ENCODE measurements around the gene PRKCG.

PRKCG gene

GRCh38 chr19:53898636-53899341 is 16.8 kb downstream of the PRKCG start:
- DNase-seq (ENCODE audit: low read depth), result no peak

GRCh38 chr19:53900191-53900860 is 18.3 kb downstream of the PRKCG start:
- no peak for DNase-seq (ENCODE audit: low read depth)

- no peak for DNase-seq (ENCODE audit: low read depth)
Measured at GRCh38 chr19:53903055-53903680, 21.2 kb downstream of the PRKCG start.

GRCh38 chr19:53904909-53905308 is 22.9 kb downstream of the PRKCG start:
- DNase-seq (ENCODE audit: low read depth), result no peak

DNA sequence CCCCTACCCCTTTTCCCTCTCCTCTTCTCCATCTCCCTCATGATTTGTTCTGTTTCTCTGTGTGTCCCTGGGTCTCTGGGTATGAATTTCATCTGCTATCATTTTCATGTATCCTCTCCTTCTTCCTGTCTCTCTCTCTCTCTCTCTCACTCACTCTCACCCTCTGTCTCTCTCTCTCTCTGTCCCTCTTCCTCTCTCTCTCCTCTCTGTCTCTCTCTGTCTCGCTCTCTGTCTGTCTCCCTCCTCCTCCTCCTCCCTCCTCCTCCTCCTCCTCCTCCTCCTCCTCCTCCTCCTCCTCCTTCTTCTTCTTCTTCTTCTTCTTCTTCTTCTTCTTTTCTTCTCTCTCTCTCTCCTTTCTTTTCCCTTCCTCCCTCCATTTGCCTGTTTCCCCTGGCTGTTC is 23.8 kb downstream of the PRKCG start:
- no peak for DNase-seq (ENCODE audit: low read depth)

DNA sequence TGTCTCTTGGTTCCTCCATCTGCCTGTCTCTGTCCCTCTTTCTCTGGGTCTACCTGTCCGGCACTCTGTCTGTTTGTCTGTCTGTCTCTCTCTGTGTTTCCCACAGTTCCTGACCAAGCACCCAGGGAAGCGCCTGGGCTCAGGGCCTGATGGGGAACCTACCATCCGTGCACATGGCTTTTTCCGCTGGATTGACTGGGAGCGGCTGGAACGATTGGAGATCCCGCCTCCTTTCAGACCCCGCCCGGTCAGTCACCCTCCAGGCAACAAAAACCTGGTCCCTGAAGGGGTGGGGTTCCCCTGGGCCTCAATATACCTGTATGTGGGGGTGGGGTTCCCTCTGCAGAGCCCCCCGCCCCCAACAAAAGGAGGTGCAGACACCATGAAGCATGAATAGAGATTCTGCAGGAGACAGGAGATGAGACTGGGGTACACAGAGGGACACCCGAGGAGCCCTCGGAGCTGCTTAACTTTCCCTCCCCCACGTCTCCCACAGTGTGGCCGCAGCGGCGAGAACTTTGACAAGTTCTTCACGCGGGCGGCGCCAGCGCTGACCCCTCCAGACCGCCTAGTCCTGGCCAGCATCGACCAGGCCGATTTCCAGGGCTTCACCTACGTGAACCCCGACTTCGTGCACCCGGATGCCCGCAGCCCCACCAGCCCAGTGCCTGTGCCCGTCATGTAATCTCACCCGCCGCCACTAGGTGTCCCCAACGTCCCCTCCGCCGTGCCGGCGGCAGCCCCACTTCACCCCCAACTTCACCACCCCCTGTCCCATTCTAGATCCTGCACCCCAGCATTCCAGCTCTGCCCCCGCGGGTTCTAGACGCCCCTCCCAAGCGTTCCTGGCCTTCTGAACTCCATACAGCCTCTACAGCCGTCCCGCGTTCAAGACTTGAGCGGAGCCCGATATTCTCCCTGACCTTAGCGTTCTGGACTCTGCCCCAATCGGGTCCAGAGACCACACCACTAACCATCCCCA is 24.5 kb downstream of the PRKCG start:
- DNase-seq (ENCODE audit: low read depth), result no peak

DNA sequence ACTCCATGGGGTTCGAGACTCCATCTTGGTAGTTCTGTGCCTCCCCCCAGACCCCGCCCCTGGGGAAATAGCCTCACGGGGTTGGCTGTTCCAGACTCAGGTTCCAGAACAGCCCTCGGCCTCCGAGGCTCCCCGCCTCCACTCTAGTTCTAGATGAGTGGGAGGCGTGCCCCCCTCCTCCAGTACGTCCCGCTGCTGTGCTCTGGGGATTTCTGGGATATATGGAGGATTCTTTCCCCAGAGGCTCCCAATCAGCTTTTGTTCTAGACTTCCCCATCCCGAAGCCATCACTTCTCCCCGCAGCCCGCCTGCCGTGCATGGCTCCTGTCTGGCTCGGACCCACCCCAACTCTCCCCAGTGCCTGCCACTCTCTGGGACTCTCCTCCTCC is 25.2 kb downstream of the PRKCG start:
- no peak for DNase-seq (ENCODE audit: low read depth)

- no peak for DNase-seq (ENCODE audit: low read depth)
Measured at GRCh38 chr19:53907690-53908089, 25.7 kb downstream of the PRKCG start.

DNA sequence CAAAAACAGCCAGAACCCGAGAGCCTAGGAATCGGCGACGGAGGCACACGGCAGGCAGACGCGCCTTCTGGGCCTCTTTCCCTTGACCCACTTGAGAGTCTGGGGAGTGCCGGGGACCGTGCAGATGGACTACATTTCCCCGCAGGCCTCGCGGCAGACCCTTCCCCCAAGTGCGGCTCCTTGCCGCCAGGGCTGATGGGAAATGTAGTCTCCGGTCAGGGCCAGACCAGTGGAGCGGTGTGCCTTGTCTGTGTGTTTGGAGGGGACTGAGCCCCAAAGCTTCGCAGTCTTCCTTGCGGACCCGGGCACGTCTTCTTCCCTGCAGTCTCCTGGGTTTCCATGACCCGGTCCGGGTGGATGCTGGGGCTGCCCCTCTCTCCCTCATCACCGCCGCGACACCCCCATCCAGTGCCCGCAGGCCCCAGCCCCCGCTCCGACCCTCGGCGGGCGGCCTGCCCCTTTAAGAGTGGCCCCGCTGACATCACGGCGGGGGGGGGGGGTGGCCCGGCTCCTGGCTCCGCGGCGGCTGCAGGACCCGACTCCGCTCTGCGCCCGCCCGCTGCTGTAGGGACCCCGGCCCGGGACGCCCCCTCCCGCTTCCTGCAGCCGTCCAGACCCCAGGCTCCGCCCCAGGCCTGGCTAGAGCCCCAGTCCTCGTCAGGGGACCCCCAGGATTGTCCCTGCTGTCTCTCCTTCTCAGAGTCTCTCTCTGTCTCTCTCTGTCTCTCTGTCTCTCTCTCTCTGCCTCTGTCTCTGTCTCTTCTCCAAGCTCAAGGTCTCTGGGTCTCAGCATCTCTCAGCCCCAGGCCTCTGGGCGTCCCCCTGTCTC is 26.3 kb downstream of the PRKCG start:
- DNase-seq (ENCODE audit: low read depth), result peak; percentile 6

DNA sequence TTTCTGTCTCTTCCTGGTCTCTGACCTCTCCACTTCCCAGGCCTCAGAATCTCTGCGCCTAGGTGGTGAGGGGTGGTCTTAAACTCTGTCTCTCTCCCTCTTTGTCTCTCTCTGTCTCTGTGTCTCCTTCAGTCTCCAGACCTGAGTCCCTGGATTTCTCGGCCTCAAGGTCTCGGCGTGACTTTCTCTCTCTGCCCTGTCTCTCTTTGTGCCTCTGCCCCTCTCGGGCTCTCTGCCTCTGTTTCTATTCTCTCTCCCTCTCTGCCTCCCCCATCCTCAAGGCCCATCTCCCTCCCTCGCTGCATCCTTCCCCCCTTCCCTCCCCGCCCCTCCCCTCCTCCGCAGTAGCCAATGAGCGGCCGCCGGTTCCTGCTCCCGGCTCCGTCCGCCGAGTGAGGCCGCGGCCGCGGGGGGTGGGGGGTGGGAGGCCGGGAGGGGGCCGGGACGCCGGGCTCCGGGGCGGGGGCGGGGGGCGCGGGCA is 27.0 kb downstream of the PRKCG start, which contains the start of gene CACNG7:
TSS of gene CACNG7 (plus strand) at position 344 of the 481 bp plus-strand sequence. CDS start 3,554 bp downstream, outside the sequence.
- DNase-seq (ENCODE audit: low read depth), result no peak

DNA sequence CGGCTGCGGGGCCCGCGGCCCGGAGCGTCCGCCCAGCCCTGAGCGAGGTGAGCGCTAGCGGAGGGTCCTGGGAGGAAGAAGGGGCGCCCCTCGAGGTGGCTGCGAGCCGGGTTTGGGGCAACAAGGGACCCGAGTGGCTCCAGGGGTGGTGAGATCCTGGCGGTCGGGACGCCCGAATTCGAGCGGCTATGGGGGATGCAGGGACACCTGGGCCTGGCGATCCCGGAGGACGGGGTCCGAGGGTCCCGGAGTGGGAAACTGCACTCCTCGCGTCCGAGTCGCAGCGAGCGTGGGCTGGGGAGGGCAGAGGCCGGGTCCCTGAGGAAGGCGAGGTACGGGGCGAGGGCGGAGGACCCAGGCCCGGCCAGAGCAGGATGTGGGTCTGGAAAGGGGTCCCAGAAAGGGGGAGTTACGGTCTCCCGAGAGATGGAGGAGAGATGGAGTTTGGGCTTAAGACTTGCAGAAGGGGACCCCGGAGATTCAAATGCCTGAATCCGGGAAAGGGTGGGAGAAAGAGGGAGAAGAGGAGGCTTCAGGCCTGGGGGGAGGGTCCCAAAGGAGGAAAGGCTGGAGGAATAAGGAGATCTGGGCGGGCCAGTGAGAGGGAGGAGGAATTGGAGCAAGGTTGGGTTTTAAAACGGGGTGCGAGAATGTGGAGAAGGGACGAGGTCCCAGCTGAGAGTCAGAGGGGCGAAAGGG is 27.6 kb downstream of the PRKCG start:
- no peak for DNase-seq (ENCODE audit: low read depth)

GRCh38 chr19:53910170-53910518 is 28.1 kb downstream of the PRKCG start:
- DNase-seq (ENCODE audit: low read depth), result no peak

GRCh38 chr19:53912653-53913052 is 30.7 kb downstream of the PRKCG start:
- DNase-seq (ENCODE audit: low read depth), result no peak

GRCh38 chr19:53915000-53915399 is 33.0 kb downstream of the PRKCG start:
- no peak for DNase-seq (ENCODE audit: low read depth)

DNA sequence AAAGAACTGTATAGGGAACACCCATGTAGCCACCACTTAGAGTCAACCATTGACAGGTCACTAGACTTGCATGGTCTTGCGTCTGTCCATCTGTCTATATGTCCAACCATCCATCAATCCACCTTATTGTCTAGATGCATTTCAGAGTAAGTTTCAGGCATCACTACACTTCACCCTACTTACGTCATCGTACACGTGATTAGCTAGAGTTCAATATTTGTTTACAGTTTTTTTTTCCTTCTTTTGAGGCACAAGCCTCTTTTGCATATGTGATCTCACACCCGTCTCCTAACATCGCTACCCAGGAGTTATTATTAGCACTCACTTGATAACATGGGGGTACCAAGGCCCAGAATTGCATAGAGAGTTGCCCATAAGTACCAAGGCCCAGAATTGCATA is 34.0 kb downstream of the PRKCG start:
- no peak for DNase-seq (ENCODE audit: low read depth)

DNA sequence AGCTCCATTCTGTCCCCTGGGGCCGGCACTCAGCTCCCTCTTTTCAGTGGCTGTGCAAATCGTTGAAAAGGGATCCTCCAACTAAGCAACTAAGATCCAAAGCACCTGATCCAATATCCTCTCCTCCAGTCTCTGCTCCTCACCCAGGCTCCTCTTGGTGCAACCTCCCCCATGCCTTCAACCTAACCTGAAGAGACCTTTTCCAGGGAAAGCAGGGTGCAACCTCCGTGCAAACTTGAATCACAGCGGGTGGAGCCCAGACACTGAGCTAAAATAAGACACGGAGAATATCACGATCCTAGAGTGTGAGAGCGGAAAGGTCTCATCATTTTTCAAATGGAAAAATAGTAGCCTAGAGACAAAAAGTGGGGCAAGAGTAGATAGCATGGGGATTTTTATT is 35.4 kb downstream of the PRKCG start:
- DNase-seq (ENCODE audit: low read depth), result no peak

GRCh38 chr19:53927739-53928138 is 45.7 kb downstream of the PRKCG start:
- peak; percentile 23 for DNase-seq (ENCODE audit: low read depth)

- no peak for DNase-seq (ENCODE audit: low read depth)
Measured at GRCh38 chr19:53936029-53936428, 54.0 kb downstream of the PRKCG start.

DNA sequence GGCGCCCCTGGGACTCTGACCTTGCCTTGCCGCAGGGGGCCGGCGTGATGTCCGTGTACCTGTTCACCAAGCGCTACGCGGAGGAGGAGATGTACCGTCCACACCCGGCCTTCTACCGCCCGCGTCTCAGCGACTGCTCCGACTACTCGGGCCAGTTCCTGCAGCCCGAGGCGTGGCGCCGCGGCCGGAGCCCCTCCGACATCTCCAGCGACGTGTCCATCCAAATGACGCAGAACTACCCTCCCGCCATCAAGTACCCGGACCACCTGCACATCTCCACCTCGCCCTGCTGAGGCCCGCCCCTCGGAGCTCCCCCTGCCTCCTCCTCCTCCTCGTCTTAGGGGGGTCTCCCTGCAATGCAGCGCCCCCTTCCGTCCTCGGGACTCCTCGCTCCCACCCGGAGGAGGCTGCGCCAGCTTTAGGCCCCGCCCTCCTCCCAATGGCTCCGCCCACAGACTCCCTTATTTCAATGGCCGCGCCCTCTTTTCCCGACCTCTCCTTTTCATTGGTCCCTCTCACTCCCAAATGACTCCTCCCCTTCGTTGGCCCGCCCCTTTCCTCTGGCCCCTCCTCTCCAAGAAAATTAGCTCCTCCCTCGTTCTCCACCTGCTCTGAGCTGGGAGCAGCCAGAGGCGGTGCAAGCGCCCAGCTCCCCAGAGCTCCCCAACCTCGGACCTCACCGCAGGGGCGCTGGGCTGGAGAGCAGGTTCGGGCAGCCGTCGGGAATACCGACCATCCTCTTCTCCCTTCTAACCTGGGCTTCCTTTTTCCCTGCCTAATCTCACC is 60.2 kb downstream of the PRKCG start:
- DNase-seq (ENCODE audit: low read depth), result no peak

- DNase-seq (ENCODE audit: low read depth), result no peak
Measured at GRCh38 chr19:53944416-53944815, 62.4 kb downstream of the PRKCG start.
